ENCODE results near the gene PDE6H. TPM values are rescaled to one million over a fixed set of nuclear protein-coding genes. Genes with fewer than 3 reads are reported as not detected.

Gene PDE6H
- total and polyA plus RNA-seq, 11 donors: not detected

DNA sequence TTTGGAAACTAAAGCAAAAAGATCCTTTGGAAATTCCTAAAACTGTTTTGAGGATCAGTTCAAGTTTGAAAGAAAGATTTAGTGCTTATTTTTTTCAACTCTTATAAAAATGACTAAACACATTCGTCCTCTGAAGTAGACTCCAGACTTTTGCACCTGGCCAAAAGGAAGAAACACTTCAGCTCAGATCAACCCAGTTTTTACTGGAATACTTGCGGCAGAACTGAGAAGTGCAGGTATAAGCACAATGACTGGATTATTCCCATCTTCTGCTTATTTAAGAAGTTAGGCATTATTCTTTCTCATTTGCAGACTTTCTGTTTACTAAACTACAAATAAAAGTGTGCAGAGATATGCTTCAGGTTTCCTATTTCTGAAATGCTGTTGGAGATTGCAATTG lies 41.9 kb downstream of the PDE6H start:
- TF ChIP-seq POLR2A (IDR thresholded peaks at IDR 0.05): no peak
- TF ChIP-seq, protein P1, sequence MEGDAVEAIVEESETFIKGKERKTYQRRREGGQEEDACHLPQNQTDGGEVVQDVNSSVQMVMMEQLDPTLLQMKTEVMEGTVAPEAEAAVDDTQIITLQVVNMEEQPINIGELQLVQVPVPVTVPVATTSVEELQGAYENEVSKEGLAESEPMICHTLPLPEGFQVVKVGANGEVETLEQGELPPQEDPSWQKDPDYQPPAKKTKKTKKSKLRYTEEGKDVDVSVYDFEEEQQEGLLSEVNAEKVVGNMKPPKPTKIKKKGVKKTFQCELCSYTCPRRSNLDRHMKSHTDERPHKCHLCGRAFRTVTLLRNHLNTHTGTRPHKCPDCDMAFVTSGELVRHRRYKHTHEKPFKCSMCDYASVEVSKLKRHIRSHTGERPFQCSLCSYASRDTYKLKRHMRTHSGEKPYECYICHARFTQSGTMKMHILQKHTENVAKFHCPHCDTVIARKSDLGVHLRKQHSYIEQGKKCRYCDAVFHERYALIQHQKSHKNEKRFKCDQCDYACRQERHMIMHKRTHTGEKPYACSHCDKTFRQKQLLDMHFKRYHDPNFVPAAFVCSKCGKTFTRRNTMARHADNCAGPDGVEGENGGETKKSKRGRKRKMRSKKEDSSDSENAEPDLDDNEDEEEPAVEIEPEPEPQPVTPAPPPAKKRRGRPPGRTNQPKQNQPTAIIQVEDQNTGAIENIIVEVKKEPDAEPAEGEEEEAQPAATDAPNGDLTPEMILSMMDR (IDR thresholded peaks at IDR 0.05): no peak
- H3K36me3 ChIP-seq: no peaks in the 10 kb centered on the region
- ATAC-seq (no peak), DNase-seq (no peak)
- H3K27me3 ChIP-seq: no peaks in the 10 kb centered on the region
- H3K27ac ChIP-seq: no peak overlapping the region
- peaks cover 0 to 3% (median 0%) of the 10 kb centered on the region in 12 donors for H3K9me3 ChIP-seq
- 74 to 83% (median 75%) methylated on average over 2 of the region's 2 CpGs for WGBS, 4 donors
- H3K4me3 ChIP-seq: no peak overlapping the region
- intact Hi-C loops (cut with DNase I): no loop called here
- peaks cover 0 to 5% (median 0%) of the 10 kb centered on the region in 12 donors for H3K4me1 ChIP-seq

DNA sequence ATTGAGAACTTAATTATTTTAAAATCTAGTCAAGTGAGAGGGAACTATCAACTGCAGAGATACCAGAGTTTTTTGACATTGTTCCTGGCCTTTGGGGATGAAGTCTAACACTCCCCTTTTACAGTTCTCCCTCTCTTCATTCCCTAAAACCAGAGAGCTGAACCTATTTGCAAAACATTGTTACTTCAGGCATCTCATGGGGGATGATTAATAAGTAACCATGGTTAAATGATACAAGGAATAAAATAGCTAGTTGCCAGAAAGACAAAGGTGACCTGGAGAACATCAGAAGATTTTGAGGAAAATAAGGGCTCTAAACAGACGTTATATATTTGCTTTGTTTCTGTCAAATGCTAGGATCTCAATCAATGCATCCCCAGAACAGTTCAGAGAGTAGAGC lies 42.3 kb downstream of the PDE6H start:
- DNase-seq: no peak
- H3K4me3 ChIP-seq: no peak overlapping the region
- TF ChIP-seq, protein P1 (IDR thresholded peaks at IDR 0.05): no peak
- no peak for ATAC-seq
- intact Hi-C loops (cut with DNase I): no loop called here
- 74 to 82% (median 79%) methylated on average over 1 of the region's 1 CpG for WGBS, 4 donors
- H3K9me3 ChIP-seq: peaks cover 0 to 3% (median 0%) of the 10 kb centered on the region in 12 donors
- no peaks in the 10 kb centered on the region for H3K36me3 ChIP-seq
- H3K4me1 ChIP-seq: peaks cover 0 to 5% (median 0%) of the 10 kb centered on the region in 12 donors
- H3K27ac ChIP-seq: no peak overlapping the region
- no peaks in the 10 kb centered on the region for H3K27me3 ChIP-seq

DNA sequence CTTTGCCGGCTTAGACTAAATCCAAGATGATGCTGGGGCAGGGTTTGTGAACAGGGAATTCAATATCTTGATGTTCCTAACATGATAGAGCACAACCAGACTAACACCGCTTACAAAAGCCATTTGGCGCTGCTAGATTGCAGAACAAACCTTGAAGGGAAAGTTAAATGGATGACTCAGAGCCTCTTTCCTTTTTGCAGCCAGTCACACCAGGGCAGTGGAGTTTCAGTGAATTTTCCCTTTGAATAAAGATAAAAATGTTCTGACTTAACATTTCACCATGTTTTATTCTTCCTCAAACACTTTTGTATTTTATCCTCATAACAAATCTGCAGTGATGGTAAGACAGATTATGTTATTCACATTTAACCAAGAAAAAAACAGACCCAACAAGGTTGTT lies 47.3 kb downstream of the PDE6H start:
- no peaks in the 10 kb centered on the region for H3K27me3 ChIP-seq
- intact Hi-C loops (cut with DNase I): no loop called here
- DNase-seq (no peak), ATAC-seq (no peak)
- H3K4me1 ChIP-seq: no peaks in the 10 kb centered on the region
- no peak overlapping the region for H3K27ac ChIP-seq
- no peak for TF ChIP-seq POLR2A (IDR thresholded peaks at IDR 0.05)
- TF ChIP-seq, protein P1 (IDR thresholded peaks at IDR 0.05): no peak
- H3K9me3 ChIP-seq: peaks cover 0 to 9% (median 0%) of the 10 kb centered on the region in 12 donors
- no peak overlapping the region for H3K4me3 ChIP-seq
- no peaks in the 10 kb centered on the region for H3K36me3 ChIP-seq
- WGBS, 4 donors: 83 to 89% (median 86%) methylated on average over 3 of the region's 3 CpGs

Other genes with a start within 250 kb of the PDE6H start
- gene WBP11, start 169.6 kb upstream of the PDE6H start, total RNA-seq: 10 to 100 TPM; 20.2 to 62.7 (median 52.7) TPM
- gene WBP11, start 169.6 kb upstream of the PDE6H start, polyA plus RNA-seq: 10 to 100 TPM; 11.4 to 38.8 TPM
- gene C12orf60, start 169.4 kb upstream of the PDE6H start, total RNA-seq: 1 to 10 TPM; 2.0 to 4.6 (median 3.4) TPM
- 1 to 10 TPM; 3.6 to 5.3 TPM for gene C12orf60, start 169.4 kb upstream of the PDE6H start, polyA plus RNA-seq
- gene SMCO3, start 158.9 kb upstream of the PDE6H start, total RNA-seq: under 1 TPM in 4 of 9 donors, not detected in 5; 0.13 to 0.91 (median 0.17) TPM
- under 1 TPM; 0.07 to 0.57 TPM for gene SMCO3, start 158.9 kb upstream of the PDE6H start, polyA plus RNA-seq
- gene ART4, start 129.5 kb upstream of the PDE6H start, total RNA-seq: 1 to 10 TPM in 8 of 9 donors, under 1 TPM in 1; 0.44 to 5.9 (median 2.8) TPM
- gene ART4, start 129.5 kb upstream of the PDE6H start, polyA plus RNA-seq: 1 to 10 TPM; 1.3 to 2.2 TPM
- 100 to 1,000 TPM; 147 to 651 (median 255) TPM for gene MGP, start 87.2 kb upstream of the PDE6H start, total RNA-seq
- gene MGP, start 87.2 kb upstream of the PDE6H start, polyA plus RNA-seq: 100 to 1,000 TPM; 142 to 336 TPM
- under 1 TPM in 7 of 9 donors, not detected in 2; 0.14 to 0.93 (median 0.24) TPM for gene ERP27, start 34.5 kb upstream of the PDE6H start, total RNA-seq
- gene ERP27, start 34.5 kb upstream of the PDE6H start, polyA plus RNA-seq: under 1 TPM; 0.12 to 0.15 TPM
- 100 to 1,000 TPM in 2 of 9 donors, 10 to 100 TPM in 7; 30.5 to 256 (median 53.6) TPM for gene ARHGDIB, start 11.4 kb upstream of the PDE6H start, total RNA-seq
- 10 to 100 TPM; 65.8 to 81.5 TPM for gene ARHGDIB, start 11.4 kb upstream of the PDE6H start, polyA plus RNA-seq
- 10 to 100 TPM in 1 of 9 donors, 1 to 10 TPM in 8; 2.9 to 17.7 (median 4.2) TPM for gene RERG, start 248.4 kb downstream of the PDE6H start, total RNA-seq
- gene RERG, start 248.4 kb downstream of the PDE6H start, polyA plus RNA-seq: 1 to 10 TPM; 3.7 to 5.3 TPM

Measured in heart left ventricle (tissue), 16 donors.